Measurements from ENCODE around the gene NPSR1.

DNA sequence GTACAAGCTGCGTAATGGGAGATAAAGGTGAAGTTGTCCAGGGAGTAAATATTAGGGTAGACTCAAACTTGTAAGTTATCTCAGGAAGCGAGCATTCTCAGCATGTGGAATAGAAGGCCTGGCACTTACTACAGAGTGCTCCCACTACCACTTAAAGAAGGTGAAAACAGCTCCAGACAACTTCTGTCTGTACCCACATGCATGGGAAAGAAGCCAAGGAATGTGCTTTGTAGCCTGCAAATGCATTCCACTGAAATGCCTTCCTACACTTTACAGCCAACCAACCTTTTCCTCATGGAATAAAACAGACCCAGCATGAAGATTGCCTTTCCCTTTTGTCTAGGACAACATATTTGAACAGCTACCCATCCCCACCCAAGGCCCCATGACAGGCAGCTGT is 45.4 kb upstream of the NPSR1 start:
- TF ChIP-seq, protein P1, sequence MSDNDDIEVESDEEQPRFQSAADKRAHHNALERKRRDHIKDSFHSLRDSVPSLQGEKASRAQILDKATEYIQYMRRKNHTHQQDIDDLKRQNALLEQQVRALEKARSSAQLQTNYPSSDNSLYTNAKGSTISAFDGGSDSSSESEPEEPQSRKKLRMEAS (IDR thresholded peaks at IDR 0.05; ENCODE audit: low read depth): no peak
- no peak for TF ChIP-seq EP300 (IDR thresholded peaks at IDR 0.05; ENCODE audit: borderline replicate concordance in 1 of 2, low read depth in 1 of 2, low read length in 1 of 2)

Data from SK-N-SH (cell line).